Raji (cell line): ENCODE data around the gene BANF2.

Experiments
- POLR2A ChIP-seq: IDR thresholded peaks from 2 replicates; pipeline ENCODE4 v1.6.1; 2011; ENCODE audit warnings: low read depth, low read length, control low read depth; ENCODE audit not compliant: insufficient read depth

The BANF2 gene

GRCh38 chr20:17767624-17768023 lies 67.9 kb downstream of the BANF2 start:
- TF ChIP-seq POLR2A, result no peak

GRCh38 chr20:17768271-17768670 lies 68.5 kb downstream of the BANF2 start:
- TF ChIP-seq POLR2A, result no peak

GRCh38 chr20:17771206-17772004 lies 71.6 kb downstream of the BANF2 start:
- no peak for TF ChIP-seq POLR2A

GRCh38 chr20:17772005-17772343 lies 72.2 kb downstream of the BANF2 start:
- TF ChIP-seq POLR2A, result no peak

- TF ChIP-seq POLR2A, result no peak
These were observed 73.9 kb downstream of the BANF2 start for GRCh38 chr20:17773619-17774018.

GRCh38 chr20:17775600-17775999 lies 75.8 kb downstream of the BANF2 start:
- TF ChIP-seq POLR2A, result no peak

- no peak for TF ChIP-seq POLR2A
These were observed 76.8 kb downstream of the BANF2 start for GRCh38 chr20:17776551-17776950.

GRCh38 chr20:17782768-17783167 lies 83.0 kb downstream of the BANF2 start:
- no peak for TF ChIP-seq POLR2A

GRCh38 chr20:17783671-17784070 lies 83.9 kb downstream of the BANF2 start:
- TF ChIP-seq POLR2A, result no peak

- no peak for TF ChIP-seq POLR2A
These were observed 85.2 kb downstream of the BANF2 start for GRCh38 chr20:17785007-17785406.
